ENCODE results near the gene TMEM208. TPM values are rescaled to one million over a fixed set of nuclear protein-coding genes. Genes with fewer than 3 reads are reported as not detected.
A peak's percentile ranks its signal among the peaks of the same experiment; 100 is the strongest.

The TMEM208 gene
- total and polyA plus RNA-seq, 2 of the 13 experiments (the other 11 are each of a cell fraction or from before 2014, with no cell fraction given) = 58.8 to 72.9 TPM

- TF ChIP-seq, protein P1, sequence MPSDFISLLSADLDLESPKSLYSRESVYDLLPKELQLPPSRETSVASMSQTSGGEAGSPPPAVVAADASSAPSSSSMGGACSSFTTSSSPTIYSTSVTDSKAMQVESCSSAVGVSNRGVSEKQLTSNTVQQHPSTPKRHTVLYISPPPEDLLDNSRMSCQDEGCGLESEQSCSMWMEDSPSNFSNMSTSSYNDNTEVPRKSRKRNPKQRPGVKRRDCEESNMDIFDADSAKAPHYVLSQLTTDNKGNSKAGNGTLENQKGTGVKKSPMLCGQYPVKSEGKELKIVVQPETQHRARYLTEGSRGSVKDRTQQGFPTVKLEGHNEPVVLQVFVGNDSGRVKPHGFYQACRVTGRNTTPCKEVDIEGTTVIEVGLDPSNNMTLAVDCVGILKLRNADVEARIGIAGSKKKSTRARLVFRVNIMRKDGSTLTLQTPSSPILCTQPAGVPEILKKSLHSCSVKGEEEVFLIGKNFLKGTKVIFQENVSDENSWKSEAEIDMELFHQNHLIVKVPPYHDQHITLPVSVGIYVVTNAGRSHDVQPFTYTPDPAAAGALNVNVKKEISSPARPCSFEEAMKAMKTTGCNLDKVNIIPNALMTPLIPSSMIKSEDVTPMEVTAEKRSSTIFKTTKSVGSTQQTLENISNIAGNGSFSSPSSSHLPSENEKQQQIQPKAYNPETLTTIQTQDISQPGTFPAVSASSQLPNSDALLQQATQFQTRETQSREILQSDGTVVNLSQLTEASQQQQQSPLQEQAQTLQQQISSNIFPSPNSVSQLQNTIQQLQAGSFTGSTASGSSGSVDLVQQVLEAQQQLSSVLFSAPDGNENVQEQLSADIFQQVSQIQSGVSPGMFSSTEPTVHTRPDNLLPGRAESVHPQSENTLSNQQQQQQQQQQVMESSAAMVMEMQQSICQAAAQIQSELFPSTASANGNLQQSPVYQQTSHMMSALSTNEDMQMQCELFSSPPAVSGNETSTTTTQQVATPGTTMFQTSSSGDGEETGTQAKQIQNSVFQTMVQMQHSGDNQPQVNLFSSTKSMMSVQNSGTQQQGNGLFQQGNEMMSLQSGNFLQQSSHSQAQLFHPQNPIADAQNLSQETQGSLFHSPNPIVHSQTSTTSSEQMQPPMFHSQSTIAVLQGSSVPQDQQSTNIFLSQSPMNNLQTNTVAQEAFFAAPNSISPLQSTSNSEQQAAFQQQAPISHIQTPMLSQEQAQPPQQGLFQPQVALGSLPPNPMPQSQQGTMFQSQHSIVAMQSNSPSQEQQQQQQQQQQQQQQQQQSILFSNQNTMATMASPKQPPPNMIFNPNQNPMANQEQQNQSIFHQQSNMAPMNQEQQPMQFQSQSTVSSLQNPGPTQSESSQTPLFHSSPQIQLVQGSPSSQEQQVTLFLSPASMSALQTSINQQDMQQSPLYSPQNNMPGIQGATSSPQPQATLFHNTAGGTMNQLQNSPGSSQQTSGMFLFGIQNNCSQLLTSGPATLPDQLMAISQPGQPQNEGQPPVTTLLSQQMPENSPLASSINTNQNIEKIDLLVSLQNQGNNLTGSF (CRISPR knock-in tag; IDR thresholded peaks at IDR 0.05) = peak; percentile 82
- TF ChIP-seq MED13 (CRISPR knock-in tag; IDR thresholded peaks at IDR 0.05) = 0 out of 2 replicates have a peak, but pooled peaks have one; percentile 60
- TF ChIP-seq POLR2G (IDR thresholded peaks at IDR 0.05; ENCODE audit: low read depth, low read length) = peak; percentile 95
- TF ChIP-seq TOE1 (CRISPR knock-in tag; IDR thresholded peaks at IDR 0.05) = peak; percentile 71; the same call in 1 of the 2 replicates
- TF ChIP-seq ZNF841 (CRISPR knock-in tag; IDR thresholded peaks at IDR 0.05; ENCODE audit: borderline replicate concordance) = no peak
- TF ChIP-seq FOXJ3 (CRISPR knock-in tag; IDR thresholded peaks at IDR 0.05; ENCODE audit: borderline replicate concordance) = peak; percentile 45; the same call in 1 of the 2 replicates
- peak; percentile 74 for TF ChIP-seq MIER2 (CRISPR knock-in tag; IDR thresholded peaks at IDR 0.05)
- TF ChIP-seq ZFP82 (CRISPR knock-in tag; IDR thresholded peaks at IDR 0.05; ENCODE audit: borderline replicate concordance) = no peak
- peak; percentile 38 for TF ChIP-seq ZNF781 (CRISPR knock-in tag; IDR thresholded peaks at IDR 0.05; ENCODE audit: borderline replicate concordance, not compliant biosample characterization)
- TF ChIP-seq ZNF275 (CRISPR knock-in tag; IDR thresholded peaks at IDR 0.05; ENCODE audit: borderline replicate concordance) = peak; percentile 90; the same call in 1 of the 2 replicates
- peak; percentile 74 for TF ChIP-seq PAXIP1 (CRISPR knock-in tag; conservative IDR thresholded peaks at IDR 0.05)
- TF ChIP-seq ZNF761 (CRISPR knock-in tag; conservative IDR thresholded peaks at IDR 0.05) = peak; percentile 49; the same call in 1 of the 2 replicates
- peak; percentile 21; the same call in 1 of the 2 replicates for TF ChIP-seq HNF4A (CRISPR knock-in tag; IDR thresholded peaks at IDR 0.05)
- peak; percentile 39 for TF ChIP-seq CCAR2 (optimal IDR thresholded peaks at IDR 0.05; ENCODE audit: low read depth, low read length)
Measured at GRCh38 chr16:67226804-67227566, at the start of gene TMEM208 (continued).

All from HepG2 (cell line).